SU-DHL-6 (cell line): Measurements from ENCODE around the gene CCL20.

Experiments
- H2AFZ ChIP-seq: fragments of 200-600 bp; sonication (generic); 2 replicates; pipeline ENCODE4 v1.6.1; 2014; ENCODE audit warnings: low read depth, mild to moderate bottlenecking, moderate library complexity, mixed read lengths, antibody characterized with exemption, low read length; ENCODE audit not compliant: severe bottlenecking
- H3F3A ChIP-seq: fragments of 200-600 bp; shearing (Covaris generic); 2 replicates; pipeline ENCODE4 v1.6.0; 2016; ENCODE audit warnings: antibody characterized with exemption, mild to moderate bottlenecking; ENCODE audit not compliant: insufficient read depth
- H3K27ac ChIP-seq: fragments of 200-600 bp; sonication (generic); 2 replicates; pipeline ENCODE4 v1.5.1; 2016; ENCODE audit warnings: low read depth, mild to moderate bottlenecking, low read length, moderate library complexity, mixed read lengths
- H3K27me3 ChIP-seq: fragments of 200-600 bp; sonication (generic), shearing (Covaris generic); 2 replicates; pipeline ENCODE4 v1.6.0; 2014; ENCODE audit warnings: mild to moderate bottlenecking, low read length
- H3K36me3 ChIP-seq: fragments of 200-600 bp; sonication (generic); 2 replicates; pipeline ENCODE4 v1.6.1; 2014; ENCODE audit warnings: mild to moderate bottlenecking, low read length, mixed read lengths
- H3K4me2 ChIP-seq: fragments of 300-600, 200-600 bp; shearing (Covaris generic), sonication (generic); 2 replicates; pipeline ENCODE4 v1.6.0; 2014; ENCODE audit warnings: low read length, low read depth, mild to moderate bottlenecking; ENCODE audit not compliant: poor library complexity, severe bottlenecking
- H3K4me3 ChIP-seq: fragments of 200-600 bp; sonication (generic); 2 replicates; pipeline ENCODE4 v1.5.1; 2014; ENCODE audit warnings: antibody characterized with exemption, low read length, mild to moderate bottlenecking, mixed read lengths; ENCODE audit not compliant: insufficient read depth, poor library complexity, severe bottlenecking
- H3K79me2 ChIP-seq: fragments of 200-600 bp; sonication (generic); 2 replicates; pipeline ENCODE4 v1.6.1; 2014; ENCODE audit warnings: mild to moderate bottlenecking, low read length, moderate library complexity; ENCODE audit not compliant: insufficient read depth
- H3K9ac ChIP-seq: fragments of 200-600 bp; sonication (generic); 2 replicates; pipeline ENCODE4 v1.7.0; 2014; ENCODE audit warnings: mild to moderate bottlenecking, low read length
- H3K9me2 ChIP-seq: fragments of 200-600 bp; sonication (generic); replicated peaks from 2 replicates; pipeline ENCODE4 v1.6.1; 2014; ENCODE audit warnings: low read length; ENCODE audit not compliant: insufficient read depth
- H3K9me3 ChIP-seq: fragments of 200-600 bp; sonication (generic); 2 replicates; pipeline ENCODE4 v1.6.1; 2014; ENCODE audit warnings: low read length, mixed read lengths; ENCODE audit not compliant: insufficient read depth
- H4K20me1 ChIP-seq: fragments of 200-600 bp; sonication (generic); 2 replicates; pipeline ENCODE4 v1.6.1; 2014; ENCODE audit warnings: low read depth, mild to moderate bottlenecking, antibody characterized with exemption, low read length, moderate library complexity, mixed read lengths
- EZH2phosphoT487 ChIP-seq: fragments of 200-600 bp; sonication (generic), shearing (Covaris generic); conservative IDR thresholded peaks from 2 replicates; pipeline ENCODE4 v1.6.1; 2018; ENCODE audit warnings: mild to moderate bottlenecking, antibody characterized with exemption, low read length, moderate library complexity, mixed read lengths
- TF ChIP-seq, protein P1 (sequence below): fragments of 200-600 bp; sonication (generic); IDR thresholded peaks from one replicate; pipeline ENCODE4 v1.5.1; 2017; ENCODE audit warnings: antibody characterized with exemption, mild to moderate bottlenecking, low read length, moderate library complexity; ENCODE audit not compliant: insufficient read depth, poor library complexity, severe bottlenecking

CCL20 gene

DNA sequence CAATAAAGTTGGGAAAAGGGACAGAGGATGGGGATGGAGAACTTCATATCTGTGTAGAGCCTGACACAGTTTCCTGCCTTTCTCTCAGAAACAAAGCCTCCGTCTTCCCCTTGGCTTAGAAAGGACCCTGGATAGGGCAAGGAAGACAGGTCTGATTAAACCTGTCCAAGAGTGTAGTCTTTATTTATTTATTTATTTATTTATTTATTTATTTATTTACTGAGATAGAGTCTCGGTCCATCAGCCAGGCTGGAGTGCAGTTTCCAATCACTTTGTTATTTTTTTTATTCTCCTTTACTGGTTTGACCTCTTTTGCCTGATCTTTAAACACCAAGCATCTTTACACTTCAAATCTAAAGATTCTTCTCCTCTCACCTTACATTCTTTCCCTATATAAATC, 10.3 kb downstream of the CCL20 start:
- Histone ChIP-seq H3K4me3 (no peak overlapping the region), H3K36me3 (no peaks in the 10 kb centered on the region), H2AFZ (no peak overlapping the region), H3K9ac (no peak overlapping the region), H3K79me2 (no peaks in the 10 kb centered on the region), H3F3A (no peaks in the 10 kb centered on the region), H3K9me3 (no peaks in the 10 kb centered on the region), H3K27ac (no peak overlapping the region), H3K4me2 (no peak overlapping the region), H3K9me2 (no peaks in the 10 kb centered on the region), H4K20me1 (no peaks in the 10 kb centered on the region), H3K27me3 (no peaks in the 10 kb centered on the region)
- TF ChIP-seq, protein P1, sequence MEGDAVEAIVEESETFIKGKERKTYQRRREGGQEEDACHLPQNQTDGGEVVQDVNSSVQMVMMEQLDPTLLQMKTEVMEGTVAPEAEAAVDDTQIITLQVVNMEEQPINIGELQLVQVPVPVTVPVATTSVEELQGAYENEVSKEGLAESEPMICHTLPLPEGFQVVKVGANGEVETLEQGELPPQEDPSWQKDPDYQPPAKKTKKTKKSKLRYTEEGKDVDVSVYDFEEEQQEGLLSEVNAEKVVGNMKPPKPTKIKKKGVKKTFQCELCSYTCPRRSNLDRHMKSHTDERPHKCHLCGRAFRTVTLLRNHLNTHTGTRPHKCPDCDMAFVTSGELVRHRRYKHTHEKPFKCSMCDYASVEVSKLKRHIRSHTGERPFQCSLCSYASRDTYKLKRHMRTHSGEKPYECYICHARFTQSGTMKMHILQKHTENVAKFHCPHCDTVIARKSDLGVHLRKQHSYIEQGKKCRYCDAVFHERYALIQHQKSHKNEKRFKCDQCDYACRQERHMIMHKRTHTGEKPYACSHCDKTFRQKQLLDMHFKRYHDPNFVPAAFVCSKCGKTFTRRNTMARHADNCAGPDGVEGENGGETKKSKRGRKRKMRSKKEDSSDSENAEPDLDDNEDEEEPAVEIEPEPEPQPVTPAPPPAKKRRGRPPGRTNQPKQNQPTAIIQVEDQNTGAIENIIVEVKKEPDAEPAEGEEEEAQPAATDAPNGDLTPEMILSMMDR = no peak
- TF ChIP-seq EZH2phosphoT487 = no peak

DNA sequence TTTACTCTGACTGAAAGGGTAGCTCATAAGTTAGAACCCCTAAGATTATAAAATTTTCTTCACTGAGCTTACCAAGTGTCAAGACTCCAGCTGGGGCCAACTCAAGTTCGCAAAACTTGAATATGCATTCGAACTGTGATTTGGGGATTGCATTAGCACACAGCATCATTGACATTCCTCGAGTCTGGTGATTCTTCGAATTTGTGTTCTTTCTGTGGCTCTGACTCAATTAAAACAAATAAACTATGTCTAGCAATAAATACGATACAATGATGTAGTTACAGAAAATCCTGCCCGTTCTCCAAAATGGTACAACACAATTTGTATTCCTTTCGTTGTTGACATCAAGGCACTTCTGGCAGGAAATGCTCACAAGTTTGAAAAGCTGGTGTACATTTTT, 11.1 kb downstream of the CCL20 start:
- no peaks in the 10 kb centered on the region for H3K79me2 ChIP-seq
- H4K20me1 ChIP-seq = no peaks in the 10 kb centered on the region
- H3K9me3 ChIP-seq = no peaks in the 10 kb centered on the region
- TF ChIP-seq EZH2phosphoT487 = no peak
- TF ChIP-seq, protein P1 = no peak
- H3F3A ChIP-seq = no peaks in the 10 kb centered on the region
- H3K4me3 ChIP-seq = no peak overlapping the region
- H3K27ac ChIP-seq = no peak overlapping the region
- H3K9me2 ChIP-seq = no peaks in the 10 kb centered on the region
- H3K4me2 ChIP-seq = no peak overlapping the region
- no peaks in the 10 kb centered on the region for H3K27me3 ChIP-seq
- H3K36me3 ChIP-seq = no peaks in the 10 kb centered on the region
- no peak overlapping the region for H3K9ac ChIP-seq
- H2AFZ ChIP-seq = no peak overlapping the region

DNA sequence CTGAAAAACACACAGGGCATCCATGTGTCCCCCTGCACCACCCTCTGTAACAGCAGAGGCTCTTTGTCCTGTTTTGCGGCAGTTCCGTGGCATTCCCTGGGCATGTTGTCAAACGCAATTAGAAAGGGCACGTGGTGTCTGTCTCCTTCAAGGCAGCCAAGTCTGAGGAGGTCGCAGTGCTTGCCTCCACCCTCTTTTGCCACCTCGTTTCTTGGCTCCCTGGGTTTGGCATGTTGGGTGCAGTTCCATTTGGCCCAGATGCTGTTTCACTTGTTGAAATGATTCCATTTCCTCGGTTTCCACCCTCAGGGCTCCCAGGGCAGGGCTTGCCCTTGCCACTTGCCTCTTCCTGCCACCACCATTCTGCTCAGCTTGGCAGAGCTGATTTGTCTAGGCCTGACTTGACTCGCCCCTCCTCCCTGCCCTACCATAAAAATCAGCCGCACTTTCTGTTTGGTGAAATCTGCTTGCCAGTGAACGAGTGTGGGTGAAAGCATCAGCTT, 12.4 kb downstream of the CCL20 start:
- Histone ChIP-seq H3K9me2 (no peaks in the 10 kb centered on the region), H4K20me1 (no peaks in the 10 kb centered on the region), H3K27me3 (no peaks in the 10 kb centered on the region), H3K4me3 (no peak overlapping the region), H3K4me2 (no peak overlapping the region), H3K27ac (no peak overlapping the region), H2AFZ (no peak overlapping the region), H3K9me3 (no peaks in the 10 kb centered on the region), H3K36me3 (no peaks in the 10 kb centered on the region), H3F3A (no peaks in the 10 kb centered on the region), H3K9ac (no peak overlapping the region), H3K79me2 (no peaks in the 10 kb centered on the region)
- TF ChIP-seq, protein P1 = no peak
- TF ChIP-seq EZH2phosphoT487 = no peak

DNA sequence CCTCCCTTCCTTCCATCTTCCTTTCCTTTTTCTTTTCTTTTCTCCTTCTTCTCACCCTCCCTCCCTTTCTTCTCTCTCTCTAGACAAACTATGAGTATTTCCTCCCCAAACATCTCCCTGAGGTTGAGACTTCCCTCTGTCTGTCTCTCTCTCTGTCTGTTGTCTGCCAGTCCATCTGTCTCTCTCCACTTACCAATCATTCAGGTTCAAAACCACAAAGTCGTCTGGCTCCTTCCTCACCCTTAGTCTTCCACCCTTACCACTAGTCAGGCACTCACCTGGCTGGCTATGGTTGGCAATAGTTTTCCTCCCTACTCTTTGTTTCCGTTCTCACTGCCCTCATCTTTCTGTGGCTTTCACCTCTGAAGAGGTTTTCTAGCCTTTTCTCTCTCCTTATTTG, 12.9 kb downstream of the CCL20 start:
- H4K20me1 ChIP-seq = no peaks in the 10 kb centered on the region
- no peak overlapping the region for H3K4me3 ChIP-seq
- no peaks in the 10 kb centered on the region for H3F3A ChIP-seq
- H3K9me3 ChIP-seq = no peaks in the 10 kb centered on the region
- no peaks in the 10 kb centered on the region for H3K79me2 ChIP-seq
- H3K9me2 ChIP-seq = no peaks in the 10 kb centered on the region
- TF ChIP-seq EZH2phosphoT487 = no peak
- TF ChIP-seq, protein P1 = no peak
- no peak overlapping the region for H3K27ac ChIP-seq
- no peak overlapping the region for H3K4me2 ChIP-seq
- H3K27me3 ChIP-seq = no peaks in the 10 kb centered on the region
- no peaks in the 10 kb centered on the region for H3K36me3 ChIP-seq
- H2AFZ ChIP-seq = no peak overlapping the region
- no peak overlapping the region for H3K9ac ChIP-seq
